KOPT-K1 (cell line): Measurements from ENCODE around the gene C2CD2L.
"Not testable (repeated sequence)": the region's sequence is repeated elsewhere in the genome, so short reads cannot be mapped to it uniquely, and the experiment has no call there.

ENCODE experiments used
- H3K27ac ChIP-seq: fragments of 200-600 bp; sonication (generic); 2 replicates; pipeline ENCODE4 v1.5.1; 2016; ENCODE audit warnings: antibody characterized with exemption, mild to moderate bottlenecking, low read depth, low read length; ENCODE audit not compliant: poor library complexity, severe bottlenecking
- H3K36me3 ChIP-seq: fragments of 200-600 bp; sonication (generic); 2 replicates; pipeline ENCODE4 v1.5.1; 2017; ENCODE audit warnings: antibody characterized with exemption, mild to moderate bottlenecking, low read length, moderate library complexity; ENCODE audit not compliant: insufficient read depth
- H3K9me3 ChIP-seq: fragments of 200-600 bp; sonication (generic); 2 replicates; pipeline ENCODE4 v1.5.1; 2017; ENCODE audit warnings: antibody characterized with exemption, low read length, mild to moderate bottlenecking; ENCODE audit not compliant: insufficient read depth, poor library complexity, severe bottlenecking

Gene C2CD2L

GRCh38 chr11:119117004-119117706 lies 10.0 kb downstream of the C2CD2L start:
- peaks cover 43% of the 10 kb centered on the region for H3K36me3 ChIP-seq

GRCh38 chr11:119118227-119118626 lies 11.1 kb downstream of the C2CD2L start:
- Histone ChIP-seq H3K36me3 (peaks cover 32% of the 10 kb centered on the region), H3K27ac (no peak overlapping the region), H3K9me3 (no peaks in the 10 kb centered on the region)

More at GRCh38 chr11:119117004-119117706, 10.0 kb downstream of the C2CD2L start:
- H3K27ac ChIP-seq = no peak overlapping the region
- no peaks in the 10 kb centered on the region for H3K9me3 ChIP-seq

DNA sequence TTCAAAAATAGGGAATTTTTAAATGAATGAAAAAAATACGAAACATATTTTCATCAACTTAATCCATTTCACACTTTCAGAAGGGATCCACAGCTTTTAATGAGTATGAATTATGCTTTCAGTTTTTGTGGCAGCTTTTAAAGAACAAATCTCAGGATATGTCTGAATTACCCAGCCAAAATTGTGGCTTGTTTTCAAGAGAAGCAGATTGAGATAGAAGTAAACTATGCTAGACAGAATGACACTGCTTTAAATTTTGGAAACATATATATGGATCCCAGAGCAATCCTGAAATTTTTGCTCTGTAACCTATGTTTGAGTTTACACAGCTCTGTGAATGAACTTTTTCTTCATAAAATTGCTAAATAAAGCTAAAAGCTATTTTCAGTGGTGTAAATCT lies 11.8 kb downstream of the C2CD2L start:
- Histone ChIP-seq H3K9me3 (no peaks in the 10 kb centered on the region), H3K27ac (no peak overlapping the region), H3K36me3 (peaks cover 28% of the 10 kb centered on the region)

DNA sequence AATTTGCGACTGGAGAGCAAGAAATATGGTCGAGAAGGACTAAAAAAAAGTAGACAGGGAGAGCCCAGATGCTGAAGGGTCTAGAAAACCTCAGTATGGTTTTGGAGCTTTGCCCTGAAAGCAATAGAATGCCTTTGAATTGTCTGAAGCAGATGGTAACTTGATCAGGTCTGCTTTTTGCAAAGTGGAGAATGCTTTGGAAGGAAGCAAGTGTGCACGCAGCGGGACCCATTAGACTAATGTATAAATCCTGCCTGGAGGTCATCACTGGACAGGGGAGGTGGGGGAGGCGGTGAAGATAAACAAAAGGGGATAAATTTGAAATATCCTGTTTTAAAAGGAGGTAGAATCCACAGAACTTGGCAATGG lies 13.5 kb downstream of the C2CD2L start:
- Histone ChIP-seq H3K9me3 (no peaks in the 10 kb centered on the region), H3K27ac (peak overlapping the region; percentile 56), H3K36me3 (peaks cover 33% of the 10 kb centered on the region; the same call in 1 of the 2 replicates)

DNA sequence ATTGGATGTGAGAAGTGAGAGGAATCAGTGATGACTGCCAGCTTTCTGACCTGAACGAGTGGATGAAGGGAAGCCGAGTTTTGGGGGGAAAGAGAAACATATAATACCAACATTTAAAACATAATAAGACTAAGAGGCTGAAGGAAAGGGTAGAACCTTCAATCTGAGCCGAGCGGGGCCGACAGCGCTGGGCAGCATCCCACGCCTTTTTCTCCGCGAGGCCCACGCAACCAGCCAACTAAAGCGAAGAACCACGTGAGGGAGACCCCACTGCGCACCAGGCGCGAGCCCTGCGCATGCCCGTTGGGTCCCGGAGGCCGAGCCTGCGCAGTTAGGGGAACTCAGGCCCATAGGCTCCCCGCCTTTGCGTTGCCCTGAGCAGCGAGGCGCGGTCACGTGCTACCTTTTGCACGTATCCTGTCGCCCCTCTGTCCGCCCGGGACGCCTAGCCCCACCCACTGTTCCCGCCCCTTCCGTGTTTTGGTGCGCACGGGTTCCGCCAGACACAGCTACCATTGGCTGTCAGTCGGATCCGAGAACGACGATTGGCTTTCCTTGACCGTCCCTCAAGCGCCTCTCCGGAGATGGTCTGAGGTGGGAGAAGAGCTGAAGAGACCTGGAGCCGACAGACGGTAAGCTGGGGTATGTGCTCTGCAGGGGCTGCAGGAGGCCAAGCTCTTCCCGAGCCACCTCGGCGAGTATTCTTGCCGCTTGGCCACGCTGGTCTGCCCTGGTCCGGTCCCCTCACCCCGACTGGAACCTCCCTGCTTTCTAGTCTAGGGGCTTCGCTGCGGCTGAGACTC lies 14.1 kb downstream of the C2CD2L start, which contains the start of gene HINFP:
Gene HINFP, plus strand, starts transcription at position 573 of the 803 bp plus-strand sequence. CDS start 5,365 bp downstream, outside the sequence.
- H3K27ac ChIP-seq = peak within 1 kb of the TSS; percentile 64
- no peaks in the 10 kb centered on the region for H3K9me3 ChIP-seq
- peaks cover 34% of the 10 kb centered on the region; the same call in 1 of the 2 replicates for H3K36me3 ChIP-seq

DNA sequence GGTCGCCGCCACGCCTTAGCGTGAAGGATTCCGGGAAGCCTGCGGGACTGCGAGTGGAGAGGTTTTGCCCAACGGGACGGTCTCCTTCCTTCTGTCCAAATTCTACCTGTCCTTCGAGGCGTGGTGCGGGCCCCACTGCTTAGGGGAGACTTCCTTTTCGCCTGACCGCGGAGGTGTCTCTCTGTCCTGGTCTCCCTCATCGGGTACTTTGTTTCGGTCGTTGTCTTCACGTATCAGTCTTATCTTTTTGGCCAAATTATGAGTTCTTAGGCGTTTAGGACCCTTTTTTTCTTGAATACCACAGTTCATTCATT lies 14.6 kb downstream of the C2CD2L start:
- H3K36me3 ChIP-seq = peaks cover 34% of the 10 kb centered on the region; the same call in 1 of the 2 replicates
- H3K9me3 ChIP-seq = no peaks in the 10 kb centered on the region
- H3K27ac ChIP-seq = peak overlapping the region; percentile 64

DNA sequence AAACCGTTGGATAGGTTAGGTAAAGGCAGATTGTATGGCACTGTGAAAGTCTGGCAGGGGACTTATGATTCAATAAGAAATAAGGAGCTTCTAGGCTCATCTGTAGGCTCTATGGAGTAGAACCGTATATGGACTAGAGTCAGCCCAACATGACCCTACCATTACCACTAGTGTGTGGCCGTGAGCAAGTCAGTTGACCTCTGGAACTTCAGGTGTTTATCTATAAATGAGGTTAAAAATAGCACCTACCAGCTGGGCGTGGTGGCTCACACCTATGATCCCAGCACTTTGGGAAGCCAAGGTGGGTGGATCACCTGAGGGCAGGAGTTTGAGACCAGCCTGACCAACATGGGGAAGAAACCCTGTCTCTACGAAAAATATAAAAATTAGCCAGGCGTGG lies 18.7 kb downstream of the C2CD2L start:
- Histone ChIP-seq H3K9me3 (no peaks in the 10 kb centered on the region), H3K27ac (no peak overlapping the region), H3K36me3 (peaks cover 48% of the 10 kb centered on the region)

DNA sequence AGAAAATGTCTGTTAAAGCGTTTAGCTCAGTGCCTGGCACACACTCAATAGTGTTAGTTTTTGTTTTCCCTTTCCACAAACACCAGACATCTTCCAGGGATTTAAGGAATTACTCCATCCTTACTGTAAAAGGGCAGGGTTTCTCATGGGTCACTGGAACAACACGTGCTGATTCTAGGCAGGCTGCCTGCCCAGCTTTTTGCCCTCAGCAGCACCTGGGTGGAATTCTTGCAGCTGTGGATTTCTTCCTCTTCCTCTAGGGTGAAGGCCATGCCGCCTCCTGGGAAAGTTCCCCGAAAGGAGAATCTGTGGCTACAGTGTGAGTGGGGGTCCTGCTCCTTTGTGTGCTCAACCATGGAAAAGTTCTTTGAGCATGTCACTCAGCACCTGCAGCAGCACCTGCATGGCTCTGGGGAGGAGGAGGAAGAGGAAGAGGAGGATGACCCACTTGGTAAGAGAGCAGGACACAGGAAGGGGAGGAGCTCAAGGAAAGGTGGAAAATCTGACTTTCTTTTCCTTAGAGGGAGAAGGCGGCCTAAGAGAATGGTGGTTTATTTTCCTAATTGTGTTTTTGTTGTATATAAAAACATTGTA lies 19.6 kb downstream of the C2CD2L start:
- H3K27ac ChIP-seq = no peak overlapping the region
- peaks cover 57% of the 10 kb centered on the region for H3K36me3 ChIP-seq
- H3K9me3 ChIP-seq = no peaks in the 10 kb centered on the region

GRCh38 chr11:119130662-119131061 lies 23.5 kb downstream of the C2CD2L start:
- H3K36me3 ChIP-seq = peaks cover 73% of the 10 kb centered on the region
- H3K27ac ChIP-seq = no peak overlapping the region

DNA sequence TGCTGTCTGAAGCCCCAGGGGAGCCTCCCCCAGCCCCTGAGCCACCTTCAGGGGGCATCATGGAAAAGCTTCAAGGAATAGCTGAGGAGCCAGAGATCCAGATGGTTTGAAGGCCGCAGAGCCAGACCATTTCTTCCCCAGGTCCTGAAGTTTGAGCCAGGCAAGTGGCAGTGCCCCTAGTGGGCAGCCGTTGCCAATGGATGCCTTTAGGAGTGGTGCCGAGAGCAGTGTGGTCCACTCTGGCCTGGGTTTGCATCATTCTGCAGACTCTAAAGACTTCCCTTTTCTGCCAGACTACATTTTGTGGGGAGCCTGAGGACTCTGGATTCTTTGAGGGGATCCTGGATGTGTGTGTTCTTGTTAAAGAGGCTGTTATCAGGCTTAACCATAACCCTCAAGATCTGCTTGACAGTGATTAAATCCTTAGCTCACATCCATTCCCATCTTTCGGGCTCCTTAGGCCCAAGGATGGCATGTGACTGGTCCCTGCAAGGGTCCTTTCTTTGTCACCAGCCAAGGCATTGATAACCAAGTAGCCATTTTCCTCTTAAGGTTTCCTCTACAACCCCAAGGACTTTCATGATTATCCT lies 27.3 kb downstream of the C2CD2L start:
- no peak overlapping the region for H3K27ac ChIP-seq
- peaks cover 56% of the 10 kb centered on the region for H3K36me3 ChIP-seq
- H3K9me3 ChIP-seq = no peaks in the 10 kb centered on the region

More at GRCh38 chr11:119130662-119131061, 23.5 kb downstream of the C2CD2L start:
- no peaks in the 10 kb centered on the region for H3K9me3 ChIP-seq

GRCh38 chr11:119139276-119139675 lies 32.1 kb downstream of the C2CD2L start:
- H3K9me3 ChIP-seq, H3K27ac ChIP-seq, H3K36me3 ChIP-seq: not testable (repeated sequence)

DNA sequence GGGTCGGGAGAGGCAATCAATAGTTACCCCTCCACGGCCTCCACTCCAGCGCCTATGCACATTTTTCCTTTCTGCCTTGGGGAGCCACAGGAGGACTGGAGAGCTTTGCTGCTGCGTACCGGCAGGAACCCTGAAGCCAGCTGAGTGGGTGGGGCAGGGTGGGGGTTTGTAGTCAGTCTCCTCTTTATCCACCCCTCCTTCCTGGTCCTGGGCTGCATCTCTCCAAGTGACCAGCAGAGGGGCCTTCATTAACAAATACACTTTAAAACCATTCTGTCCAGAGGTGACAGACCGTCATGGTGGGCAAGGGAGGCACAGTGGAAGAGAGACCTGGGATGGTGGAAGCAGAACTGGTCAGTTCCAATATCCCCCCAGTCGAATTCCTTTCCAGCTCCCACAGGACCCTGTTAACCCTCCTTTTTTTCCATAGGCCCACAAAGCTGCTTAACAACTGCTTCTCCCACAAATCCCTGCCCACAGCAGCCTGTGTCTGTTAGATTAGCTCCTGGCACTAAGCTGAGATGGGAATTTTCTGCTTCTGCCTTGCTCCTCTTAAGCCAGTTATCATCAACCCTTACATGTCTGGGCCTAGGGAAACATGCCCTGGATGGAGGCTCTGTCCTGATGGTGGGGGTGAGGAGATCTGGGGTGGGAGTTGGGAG lies 37.8 kb downstream of the C2CD2L start:
- Histone ChIP-seq H3K9me3 (no peaks in the 10 kb centered on the region), H3K36me3 (no peaks in the 10 kb centered on the region), H3K27ac (no peak overlapping the region)

- H3K27ac ChIP-seq = no peak overlapping the region
Measured at GRCh38 chr11:119145551-119145950, 38.4 kb downstream of the C2CD2L start.

DNA sequence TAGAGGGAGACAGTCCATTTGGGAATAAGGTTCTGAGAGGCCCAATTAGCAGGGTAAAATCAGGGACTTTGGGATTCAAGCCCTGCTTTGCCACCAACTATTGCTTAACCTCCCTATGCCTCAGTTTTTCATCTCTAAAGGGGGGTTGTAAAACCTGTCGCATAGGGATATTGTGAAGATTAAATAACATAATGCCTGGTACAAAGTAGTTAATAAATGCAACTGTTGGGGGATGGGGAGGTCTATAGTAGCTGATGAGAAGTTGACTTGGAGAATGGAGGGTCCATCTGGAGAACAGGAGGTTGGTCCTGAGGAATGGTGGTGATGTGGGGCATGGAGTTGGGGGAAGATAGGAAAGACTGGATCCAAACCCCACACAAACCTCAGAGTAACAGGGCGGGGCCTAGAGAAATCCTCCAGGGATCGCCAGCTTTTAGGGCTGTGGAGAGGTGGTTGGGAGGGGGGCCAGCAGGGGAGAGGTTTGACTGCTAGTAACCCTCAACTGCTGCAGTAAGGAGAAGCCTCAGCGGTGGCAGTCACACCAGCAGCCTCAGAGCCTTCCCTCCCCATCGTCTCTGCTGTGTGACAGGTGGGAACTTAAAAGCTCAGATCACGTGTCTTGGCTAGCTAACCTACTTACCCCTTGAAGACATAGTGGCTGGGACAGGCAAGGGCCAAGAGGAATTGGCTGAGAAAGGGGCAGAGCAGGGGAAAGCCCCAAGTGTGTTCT lies 40.6 kb downstream of the C2CD2L start:
- H3K27ac ChIP-seq = peak overlapping the region; percentile 10
- no peaks in the 10 kb centered on the region for H3K9me3 ChIP-seq
- no peaks in the 10 kb centered on the region for H3K36me3 ChIP-seq

More at GRCh38 chr11:119145551-119145950, 38.4 kb downstream of the C2CD2L start:
- H3K36me3 ChIP-seq = no peaks in the 10 kb centered on the region
- H3K9me3 ChIP-seq = no peaks in the 10 kb centered on the region
